DND-41 (cell line): ENCODE measurements around the gene SMIM28.

Source experiments
- CTCF ChIP-seq: IDR thresholded peaks from 2 replicates; pipeline ENCODE4 v1.5.1; 2012; ENCODE audit warnings: borderline replicate concordance, low read length, moderate library complexity, mild to moderate bottlenecking; ENCODE audit not compliant: poor library complexity, severe bottlenecking; ENCODE audit errors: extremely low read depth
- EZH2 ChIP-seq: IDR thresholded peaks from 3 replicates; pipeline ENCODE4 v1.6.1; 2012; ENCODE audit warnings: borderline replicate concordance, low read depth, mild to moderate bottlenecking, moderate library complexity, low read length, inconsistent platforms; ENCODE audit not compliant: severe bottlenecking

GRCh38 chr6:138334963-138335362 is 42.7 kb upstream of the SMIM28 start:
- TF ChIP-seq CTCF (no peak), EZH2 (no peak)
